ENCODE results near the gene PADI2. TPM values are rescaled to one million over a fixed set of nuclear protein-coding genes. Genes with fewer than 3 reads are reported as not detected.

PADI2 gene
- total RNA-seq, 1 experiment from 2014 or later = 3.0 TPM

- H4K91ac ChIP-seq (ENCODE audit: insufficient read length, low read depth, low read length) = no peak overlapping the region
- TF ChIP-seq CTCF (conservative IDR thresholded peaks at IDR 0.05) = no peak
- DNase-seq = no peak
- WGBS (ENCODE audit: extremely low coverage, insufficient read length, low lambda C conversion rate) = no CpG with 5 or more reads among the region's 5 CpGs
- no peak overlapping the region for H2AK5ac ChIP-seq (ENCODE audit: insufficient read length, low read length)
- no peak overlapping the region for H3K56ac ChIP-seq (ENCODE audit: insufficient read length, low read depth, low read length)
- H2BK12ac ChIP-seq (ENCODE audit: insufficient read length, low read depth, low read length) = no peak overlapping the region
- no peaks in the 10 kb centered on the region for H3K9me3 ChIP-seq (ENCODE audit: control insufficient read depth, low read depth, low read length)
- no peak overlapping the region for H2BK120ac ChIP-seq (ENCODE audit: low read depth, low read length, poor library complexity, severe bottlenecking)
- peaks cover 13% of the 10 kb centered on the region for H3K23me2 ChIP-seq (ENCODE audit: insufficient read length, low read depth, low read length, poor library complexity, severe bottlenecking)
- no peak overlapping the region for H3K27ac ChIP-seq (ENCODE audit: insufficient read length, low read depth, low read length)
- H3K4me2 ChIP-seq (ENCODE audit: insufficient read depth, insufficient read length, low read length) = no peak overlapping the region
- Mint-ChIP-seq H3K36me3 (ENCODE audit: insufficient read depth in 1 of 3, low read depth in 3 of 3) (no peaks in the 10 kb centered on the region), H3K27ac (no peak overlapping the region), H3K9me3 (no peaks in the 10 kb centered on the region; a peak in 1 of 5 replicates), H3K27me3 (ENCODE audit: low read depth) (peaks cover 55% of the 10 kb centered on the region), H3K4me1 (peaks cover 24 to 33% of the 10 kb centered on the region in 2 experiments), H3K4me3 (0 out of 5 replicates have a peak overlapping the region, but pooled peaks of 1 of the 2 experiments have one; percentile 19)
- H3K79me1 ChIP-seq (ENCODE audit: insufficient read depth, low read depth, low read length, poor library complexity, severe bottlenecking) = no peaks in the 10 kb centered on the region
- no peak overlapping the region for H2BK5ac ChIP-seq (ENCODE audit: insufficient read length, low read length)
- no peak overlapping the region for H3K23ac ChIP-seq (ENCODE audit: insufficient read length, low read depth, low read length)
- H3T11ph ChIP-seq (ENCODE audit: low read length) = no peak overlapping the region
- no peaks in the 10 kb centered on the region for H3K79me2 ChIP-seq (ENCODE audit: insufficient read depth, low read length)
- no peak overlapping the region for H2BK20ac ChIP-seq (ENCODE audit: low read depth, low read length, poor library complexity, severe bottlenecking)
- no peaks in the 10 kb centered on the region for H3K4me1 ChIP-seq (ENCODE audit: insufficient read depth, low read length)
- no peak overlapping the region for H3K4ac ChIP-seq (ENCODE audit: low read depth, low read length)
- H4K5ac ChIP-seq (ENCODE audit: insufficient read length, low read depth, low read length) = no peak overlapping the region
- H2AFZ ChIP-seq (ENCODE audit: low read length) = no peak overlapping the region
- H3K14ac ChIP-seq (ENCODE audit: insufficient read depth, low read length) = no peak overlapping the region
- no peak overlapping the region for H3K9ac ChIP-seq (ENCODE audit: extremely low read depth, insufficient read length, low read length)
- no peak overlapping the region for H2BK15ac ChIP-seq (ENCODE audit: low read depth, low read length)
- H4K8ac ChIP-seq (replicated peaks; ENCODE audit: insufficient read length, low read depth, low read length) = no peak overlapping the region
- H3K18ac ChIP-seq (ENCODE audit: insufficient read length, low read depth, low read length) = no peak overlapping the region
- H4K20me1 ChIP-seq (ENCODE audit: control insufficient read depth, insufficient read depth, insufficient read length) = no peaks in the 10 kb centered on the region
- H3K27me3 ChIP-seq (ENCODE audit: insufficient read depth, low read length) = peaks cover 16% of the 10 kb centered on the region; the same call in 1 of the 2 replicates
Measured at GRCh38 chr1:17120481-17120877, 1.2 kb upstream of the PADI2 start.
